ENCODE data around the gene CIBAR2.

Gene CIBAR2

DNA sequence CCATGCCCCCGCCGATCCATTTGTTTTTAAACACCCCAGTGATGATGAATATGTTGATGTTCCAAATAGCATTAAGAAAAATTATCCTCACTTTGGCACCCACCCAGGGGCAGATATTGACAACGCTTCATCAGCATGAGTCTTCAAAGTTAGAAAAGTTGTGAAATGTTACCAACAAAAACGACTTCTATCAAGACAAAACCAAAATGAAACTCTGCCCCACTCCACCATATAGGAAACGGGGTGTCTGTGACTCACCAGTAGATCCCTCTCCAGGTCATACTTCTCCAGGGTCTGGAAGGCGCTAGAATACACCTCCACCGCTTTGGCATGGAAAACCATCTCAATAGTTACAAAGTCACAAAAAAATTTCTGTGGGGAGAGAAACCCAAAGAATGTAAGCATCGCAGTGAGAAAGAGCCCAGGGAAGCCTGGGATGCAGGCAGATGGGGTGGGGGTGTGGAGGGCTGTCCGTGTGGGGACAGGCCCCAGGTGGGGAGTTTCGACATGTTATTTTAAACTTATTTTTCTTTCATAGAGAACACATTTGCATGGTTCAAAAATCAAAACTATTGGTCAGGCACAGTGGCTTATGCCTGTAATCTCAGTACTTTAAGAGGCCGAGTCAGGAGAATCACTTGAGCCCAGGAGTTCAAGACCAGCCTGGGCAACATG is 10.2 kb downstream of the CIBAR2 start:
- DNase-seq, result peak; percentile 63

DNA sequence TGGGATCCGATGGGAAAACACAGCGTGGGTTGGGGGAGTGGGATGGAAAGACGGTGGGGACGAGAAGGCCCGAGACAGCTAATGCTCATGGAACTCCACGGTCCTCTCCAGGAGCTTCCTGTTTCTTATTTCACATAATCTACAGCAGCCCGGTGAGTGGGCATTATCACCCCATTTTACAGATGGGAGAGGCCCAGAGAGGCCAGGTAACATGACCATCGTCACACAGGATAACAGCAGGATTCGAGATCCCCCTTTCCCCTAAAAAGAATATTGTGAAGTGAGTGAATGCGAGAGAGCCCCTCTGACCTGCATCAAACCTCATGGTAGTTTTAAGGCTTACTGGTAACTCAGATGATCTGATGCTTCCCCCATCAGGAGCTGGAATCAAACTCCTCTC is 12.0 kb downstream of the CIBAR2 start:
- no peak for DNase-seq

DNA sequence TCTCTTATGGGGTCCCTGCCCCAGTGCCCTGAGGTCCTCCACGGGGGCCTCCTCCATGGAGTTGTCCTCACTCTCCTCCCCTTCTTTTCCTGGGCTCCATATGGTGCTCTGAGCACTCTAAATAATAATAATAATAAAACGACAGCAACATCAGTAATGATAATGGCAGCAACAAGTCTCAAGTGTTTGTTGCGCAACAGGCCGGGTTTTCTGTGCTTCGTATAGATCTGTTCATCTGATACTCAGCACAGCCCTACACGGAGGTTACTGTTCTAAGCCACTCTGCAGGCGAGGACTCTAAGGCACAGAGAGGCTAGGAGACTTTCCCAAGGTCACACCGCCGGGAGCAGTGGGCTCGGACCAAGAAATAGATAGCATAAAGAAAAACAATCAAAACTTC is 13.7 kb downstream of the CIBAR2 start:
- DNase-seq, result no peak

GRCh38 chr16:85096921-85097320 is 15.4 kb downstream of the CIBAR2 start:
- no peak for DNase-seq

DNA sequence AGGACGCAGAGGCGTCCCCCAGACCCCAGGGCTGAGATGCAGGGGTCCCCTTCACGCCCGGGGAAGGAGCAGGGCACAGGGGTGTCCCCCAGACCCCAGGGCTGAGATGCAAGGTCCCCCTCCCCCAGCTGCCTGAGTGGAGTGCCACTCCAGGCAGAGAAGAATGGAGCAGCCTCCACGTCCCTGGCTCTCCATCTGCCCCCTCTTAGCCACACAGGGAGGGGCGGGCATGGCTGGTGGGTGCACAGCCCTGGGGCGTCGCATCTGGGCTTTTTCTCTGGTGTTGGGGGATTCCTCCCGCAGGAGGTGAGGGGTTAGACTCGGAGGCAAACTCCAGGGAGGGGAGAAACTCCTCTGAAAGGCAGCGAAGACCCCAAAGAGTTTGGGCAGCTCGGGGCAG is 17.5 kb downstream of the CIBAR2 start:
- no peak for DNase-seq

DNA sequence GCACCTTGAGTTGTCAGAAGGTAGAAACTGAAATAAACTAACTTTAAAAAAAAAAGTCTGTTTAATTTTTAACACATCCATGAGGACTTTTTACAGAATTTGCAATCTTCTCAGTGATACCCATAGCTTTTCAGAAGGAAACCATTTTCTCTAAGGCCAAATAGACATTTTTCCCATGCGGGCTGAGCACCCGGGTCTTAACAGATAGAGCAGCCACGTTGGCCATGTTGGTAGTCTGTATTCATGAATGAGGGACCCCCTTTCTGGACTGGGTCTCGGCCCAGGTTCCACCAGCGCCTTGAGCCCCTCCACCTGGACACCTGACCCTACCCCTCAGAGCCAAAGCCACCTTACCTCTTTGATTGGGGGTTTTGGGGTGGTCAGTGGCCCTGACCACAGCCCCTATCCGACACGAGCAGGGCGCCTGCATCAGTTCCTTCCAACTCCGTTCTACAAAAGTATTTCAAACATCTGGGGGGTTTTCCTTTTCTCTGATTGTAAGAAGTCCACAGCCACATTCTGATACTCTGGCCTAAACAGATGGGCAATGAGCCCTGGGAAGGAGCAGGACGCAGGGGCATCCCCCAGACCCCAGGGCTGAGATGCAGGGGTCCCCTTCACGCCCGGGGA is 18.0 kb downstream of the CIBAR2 start:
- DNase-seq, result no peak

DNA sequence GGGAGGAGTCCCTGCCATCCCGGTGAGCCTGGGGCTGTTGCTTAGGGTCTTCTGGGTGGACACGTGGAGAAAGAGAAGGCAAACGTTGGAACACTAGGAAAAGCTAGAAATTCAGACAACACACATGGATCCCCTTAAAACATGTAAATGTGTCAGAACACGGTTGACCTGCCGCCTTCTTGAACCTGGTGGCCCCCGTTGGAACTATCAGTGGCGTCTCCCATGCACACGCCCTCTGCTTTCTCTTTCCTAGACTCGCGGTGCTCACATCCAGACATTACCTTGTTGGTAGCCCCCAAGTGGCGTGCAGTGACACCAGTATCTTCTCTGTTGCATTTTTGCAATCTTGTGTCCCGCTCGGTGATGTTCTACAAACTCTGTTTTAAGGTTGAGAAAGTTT is 18.6 kb downstream of the CIBAR2 start:
- no peak for DNase-seq

DNA sequence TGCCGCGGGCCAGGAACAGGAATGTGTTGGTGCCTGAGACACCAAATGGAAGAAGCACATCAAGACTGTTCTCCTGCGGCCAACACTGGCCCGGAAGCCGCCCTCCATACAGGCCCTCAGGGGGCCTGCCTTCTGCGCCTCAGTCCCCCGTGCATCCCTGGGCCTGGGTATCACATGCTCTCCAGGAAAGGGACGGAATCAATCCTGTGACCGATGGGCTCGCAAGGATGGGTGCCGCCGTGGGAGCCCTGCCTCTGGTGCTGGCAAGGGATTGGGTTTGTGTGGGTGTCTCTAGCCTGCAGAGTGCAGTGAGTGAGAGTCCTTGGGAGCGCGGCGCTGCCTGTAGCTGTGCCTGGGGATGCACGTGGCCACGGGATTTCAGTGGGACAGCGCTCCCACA is 19.4 kb downstream of the CIBAR2 start:
- DNase-seq, result no peak

GRCh38 chr16:85092309-85092708 is 20.0 kb downstream of the CIBAR2 start:
- no peak for DNase-seq

- no peak for DNase-seq
Observed at GRCh38 chr16:85091522-85091910, 20.8 kb downstream of the CIBAR2 start.

DNA sequence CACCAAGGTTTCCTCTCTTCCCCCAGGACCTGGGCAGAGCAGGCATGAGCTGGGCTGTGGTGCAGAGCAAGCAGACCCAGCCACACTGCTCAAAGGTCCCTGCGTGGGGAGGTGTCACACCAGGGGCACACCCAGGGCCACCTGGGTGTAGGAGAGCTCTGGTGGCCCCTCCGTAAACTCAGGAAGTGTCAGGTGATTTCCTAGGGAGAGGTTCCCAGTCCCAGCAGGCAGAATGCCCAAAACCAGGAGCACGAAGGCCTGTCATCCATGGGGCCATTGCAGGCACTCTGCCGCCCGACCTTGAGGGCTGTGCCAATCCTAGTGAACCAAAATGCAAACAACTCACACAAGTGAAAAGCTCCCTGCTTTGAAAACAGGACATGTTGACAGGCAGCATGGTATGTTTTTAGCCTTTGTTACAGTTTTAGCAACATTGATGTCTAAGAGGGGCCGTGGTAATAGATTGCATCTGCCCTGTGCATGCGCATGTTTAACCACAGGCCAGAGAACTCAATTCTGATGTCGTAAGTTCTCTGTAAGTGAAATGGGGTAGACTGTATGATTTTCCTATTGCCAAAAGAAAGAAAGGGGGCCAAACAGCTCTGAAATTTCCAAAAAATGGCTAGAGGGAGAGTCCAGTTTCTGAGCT is 21.3 kb downstream of the CIBAR2 start:
- DNase-seq, result peak; percentile 12

DNA sequence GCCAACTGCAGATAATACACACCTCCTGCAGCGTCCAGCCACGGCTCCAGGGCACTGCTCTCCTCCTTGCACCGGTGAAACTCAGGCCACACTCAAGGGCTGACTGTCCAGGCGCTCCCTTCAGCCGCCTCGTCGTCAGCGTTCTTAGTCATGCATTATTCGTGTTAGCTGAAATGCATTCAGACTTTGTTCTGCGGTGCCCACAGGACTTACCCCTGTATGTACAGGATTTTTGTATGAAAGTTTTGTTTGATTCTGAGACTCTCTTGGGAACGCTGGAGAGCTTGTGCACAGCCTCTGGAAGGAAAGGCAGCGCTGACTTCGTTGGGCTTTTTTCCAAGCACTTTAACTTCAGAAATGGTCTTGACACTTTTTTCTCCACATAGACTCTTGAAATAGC is 22.1 kb downstream of the CIBAR2 start:
- DNase-seq, result peak; percentile 23

GRCh38 chr16:85089525-85089924 is 22.7 kb downstream of the CIBAR2 start:
- DNase-seq, result peak; percentile 49

DNA sequence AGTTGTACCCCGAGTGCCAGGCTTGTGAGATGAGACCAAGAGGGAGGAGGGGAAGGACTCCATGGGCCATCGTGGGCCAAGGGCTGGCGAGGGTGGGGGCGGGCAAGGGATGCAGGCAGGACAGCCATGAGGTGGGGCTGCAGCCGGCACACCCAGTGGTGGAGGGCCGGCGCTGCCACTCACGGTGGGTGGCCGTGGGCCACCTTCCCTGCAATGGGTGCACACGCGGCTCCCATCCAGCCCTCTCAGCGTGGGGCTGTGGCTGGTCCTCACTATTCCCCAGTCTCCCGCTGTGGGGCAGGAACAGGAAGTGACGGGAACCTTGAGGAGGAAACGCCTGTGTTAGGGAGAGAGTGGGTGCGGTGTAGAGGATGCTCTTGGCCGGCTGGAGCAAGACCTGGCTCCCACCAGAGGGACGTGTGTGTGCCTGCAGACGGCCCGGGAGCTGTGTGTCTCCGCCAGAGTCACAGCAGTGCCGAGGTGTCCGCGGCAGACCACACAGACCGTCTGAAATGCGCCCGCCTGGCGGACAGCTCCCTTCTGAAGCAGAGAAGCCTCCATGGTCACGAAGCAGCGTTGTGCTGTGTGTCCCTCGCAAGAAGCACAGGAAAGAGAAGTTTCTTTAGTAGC is 23.6 kb downstream of the CIBAR2 start:
- DNase-seq, result no peak

- no peak for DNase-seq
Observed at GRCh38 chr16:85087899-85088569, 24.2 kb downstream of the CIBAR2 start.

DNA sequence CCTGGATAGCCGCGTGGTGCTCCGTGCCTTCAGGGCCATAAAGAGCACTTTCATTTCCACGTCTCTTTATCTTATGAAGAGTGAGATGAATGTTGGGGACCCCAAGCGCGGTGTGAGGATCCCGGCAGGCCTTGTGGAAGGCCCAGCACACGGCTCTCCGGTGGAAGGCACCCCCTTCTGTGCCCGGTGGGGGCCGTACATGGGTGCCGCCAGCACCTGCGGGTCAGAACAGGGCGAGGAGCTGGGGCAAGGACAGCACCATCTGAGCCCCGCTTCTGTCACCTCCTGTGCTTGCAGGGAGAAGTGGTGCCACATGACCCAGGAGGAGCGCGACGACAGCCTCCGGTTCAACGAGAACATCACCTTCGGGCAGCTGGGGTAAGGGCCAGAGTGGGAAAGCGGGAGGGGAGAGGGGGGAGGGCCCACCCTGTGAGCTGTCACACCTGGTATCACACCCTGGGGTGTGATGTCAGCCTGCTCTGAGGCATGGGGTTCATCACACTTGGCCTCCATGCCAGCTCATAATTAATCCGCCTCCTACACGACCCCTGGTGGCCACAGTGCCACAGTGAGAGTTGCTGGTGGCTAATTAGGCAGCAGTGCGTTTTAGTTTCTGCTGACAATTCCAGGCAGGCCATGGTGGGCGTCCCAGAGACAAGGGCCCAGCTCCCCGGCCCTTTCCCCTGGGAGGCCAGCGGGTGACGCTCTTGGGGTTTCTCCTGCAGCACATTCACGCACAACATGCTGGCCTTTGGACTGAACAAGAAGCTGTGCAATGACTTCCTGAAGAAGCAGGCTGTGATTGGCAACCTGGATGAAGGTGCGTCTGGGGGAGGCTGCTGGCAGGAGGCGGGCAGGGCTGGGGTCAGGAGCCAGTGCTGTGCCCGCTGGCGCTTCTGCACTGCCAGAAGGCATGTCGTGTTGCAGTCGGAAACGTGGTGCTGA is 25.7 kb downstream of the CIBAR2 start:
- DNase-seq, result peak; percentile 53

GRCh38 chr16:85085721-85086120 is 26.6 kb downstream of the CIBAR2 start:
- DNase-seq, result no peak

- DNase-seq, result no peak
Observed at GRCh38 chr16:85084841-85085510, 27.3 kb downstream of the CIBAR2 start.

- no peak for DNase-seq
Observed at GRCh38 chr16:85083051-85083639, 29.1 kb downstream of the CIBAR2 start.

DNA sequence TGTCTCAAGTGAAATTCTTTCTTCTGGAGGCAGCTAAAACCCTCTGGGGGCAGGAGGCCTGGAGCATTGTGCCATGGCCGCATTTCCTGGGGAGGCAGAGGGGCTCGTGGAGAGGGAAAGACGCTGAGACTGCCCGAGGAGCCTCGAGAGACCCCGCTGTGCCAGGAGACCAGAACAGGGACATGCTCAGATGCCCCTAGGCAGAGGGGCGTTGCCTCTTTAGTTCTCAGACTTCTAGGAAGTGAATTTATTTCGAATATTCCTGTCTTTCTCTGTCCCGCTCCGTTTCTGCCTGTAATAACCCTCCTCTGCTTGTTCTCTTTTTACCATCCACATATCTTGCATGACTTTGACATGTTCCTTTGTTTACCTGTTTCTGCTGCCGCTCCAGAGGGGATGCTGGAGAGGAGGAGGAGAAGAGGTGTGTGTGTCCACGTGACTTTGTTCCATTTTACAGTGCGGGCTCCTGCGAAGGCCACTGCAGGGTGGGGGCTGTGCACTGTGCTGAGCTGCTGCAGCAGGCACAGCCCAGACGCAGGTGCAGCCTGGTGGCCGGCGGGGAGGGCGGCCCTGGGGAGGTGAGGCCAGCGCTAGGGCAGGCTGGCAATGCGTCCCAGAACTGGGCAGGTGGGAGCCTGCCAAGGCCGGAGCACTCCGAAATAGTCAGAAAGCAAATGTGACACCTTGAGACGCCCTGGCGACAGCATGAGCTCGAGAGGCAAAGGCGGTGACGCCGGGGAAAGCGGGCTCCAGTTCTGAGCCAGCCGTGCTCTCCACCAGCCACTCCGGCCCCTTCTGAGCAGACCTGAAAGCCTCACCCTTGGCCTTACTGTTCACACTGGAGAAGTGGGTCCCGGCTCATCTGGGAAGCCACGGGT is 29.9 kb downstream of the CIBAR2 start:
- no peak for DNase-seq
